ENCODE results near the gene F2R.
"Not testable (repeated sequence)": the region's sequence is repeated elsewhere in the genome, so short reads cannot be mapped to it uniquely, and the experiment has no call there.

The F2R gene

GRCh38 chr5:76720988-76721569 lies 5.2 kb downstream of the F2R start:
- no peak for DNase-seq

DNA sequence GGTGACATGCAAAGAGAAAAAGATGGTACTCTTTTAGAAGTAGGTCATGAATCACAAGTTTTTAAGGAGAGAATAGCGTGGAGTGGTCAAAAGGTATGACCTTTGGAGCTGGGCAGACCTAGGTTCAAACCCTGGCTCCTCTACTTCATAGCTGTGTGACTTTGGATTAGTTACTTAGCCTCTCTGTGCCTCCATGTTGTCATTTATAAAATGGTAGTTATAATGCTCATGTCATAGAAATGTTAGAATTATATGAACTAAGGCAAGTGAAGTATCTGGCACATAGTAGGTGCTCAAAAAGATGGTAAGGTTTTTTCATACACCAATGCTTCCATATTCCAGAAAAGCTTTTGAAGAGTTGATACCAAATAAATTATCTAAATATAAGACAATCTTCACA lies 7.3 kb downstream of the F2R start:
- DNase-seq, result no peak

DNA sequence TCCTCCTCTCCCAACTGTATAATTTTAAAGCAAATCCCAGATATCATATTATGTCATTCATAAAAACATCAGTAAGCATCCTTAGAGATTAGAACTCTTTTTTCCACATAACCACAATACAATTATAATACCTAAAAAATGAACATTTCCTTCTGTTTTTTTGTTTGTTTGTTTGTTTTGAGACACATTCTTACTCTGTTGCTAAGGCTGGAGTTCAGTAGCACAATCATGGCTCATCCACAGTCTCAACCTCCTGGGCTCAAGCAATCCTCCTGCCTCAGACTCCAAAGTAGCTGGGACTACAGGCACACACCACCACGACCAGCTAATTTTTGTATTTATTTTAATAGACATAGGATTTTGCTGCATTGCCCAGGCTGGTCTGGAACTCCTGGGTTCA lies 8.0 kb downstream of the F2R start:
- DNase-seq, result no peak

DNA sequence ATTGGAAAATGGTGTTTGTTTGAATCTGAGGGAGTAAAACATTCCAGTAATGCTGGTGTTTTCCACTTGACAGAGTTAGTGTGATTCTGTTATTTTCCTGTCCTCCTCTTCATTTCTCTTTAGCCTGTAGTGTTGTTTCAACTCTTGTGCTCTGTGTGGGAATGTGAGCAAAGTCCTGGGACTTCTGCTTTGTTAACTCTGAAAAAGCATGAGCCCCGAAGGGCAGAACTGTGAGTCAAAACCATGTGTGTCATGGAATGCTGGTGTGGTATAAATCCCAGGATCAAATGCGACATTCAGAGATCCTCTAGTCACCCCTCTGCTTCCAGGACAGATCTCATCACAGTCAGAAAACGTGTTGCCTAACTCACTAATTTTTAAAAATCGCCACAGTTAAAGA lies 8.9 kb downstream of the F2R start:
- DNase-seq, result no peak

DNA sequence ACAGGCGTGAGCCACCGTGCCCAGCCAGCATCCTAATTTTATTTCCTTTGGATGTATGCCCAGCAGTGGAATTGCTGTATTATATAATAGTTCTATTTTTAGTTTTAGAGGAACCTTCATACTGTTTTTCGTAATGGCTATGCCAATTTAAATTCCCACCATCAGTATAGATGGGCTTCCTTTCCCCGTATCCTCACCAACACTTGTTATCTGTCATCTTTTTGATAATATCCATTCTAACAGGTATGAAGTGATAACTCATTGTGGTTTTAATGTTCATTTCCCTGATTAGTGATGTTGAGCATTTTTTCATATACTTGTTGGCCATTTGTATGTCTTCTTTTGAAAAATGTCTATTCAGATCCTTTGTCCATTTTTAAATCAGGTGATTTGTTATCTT lies 13.0 kb downstream of the F2R start:
- DNase-seq, result no peak

GRCh38 chr5:76729373-76730290 lies 13.7 kb downstream of the F2R start:
- no peak for DNase-seq

- DNase-seq, result no peak
Measured at GRCh38 chr5:76732405-76733048, 16.6 kb downstream of the F2R start.

GRCh38 chr5:76733049-76733417 lies 17.1 kb downstream of the F2R start:
- DNase-seq, result no peak

- DNase-seq, result no peak
Measured at GRCh38 chr5:76735762-76736545, 20.0 kb downstream of the F2R start.

- no peak for DNase-seq
Measured at GRCh38 chr5:76736679-76737556, 21.0 kb downstream of the F2R start.

DNA sequence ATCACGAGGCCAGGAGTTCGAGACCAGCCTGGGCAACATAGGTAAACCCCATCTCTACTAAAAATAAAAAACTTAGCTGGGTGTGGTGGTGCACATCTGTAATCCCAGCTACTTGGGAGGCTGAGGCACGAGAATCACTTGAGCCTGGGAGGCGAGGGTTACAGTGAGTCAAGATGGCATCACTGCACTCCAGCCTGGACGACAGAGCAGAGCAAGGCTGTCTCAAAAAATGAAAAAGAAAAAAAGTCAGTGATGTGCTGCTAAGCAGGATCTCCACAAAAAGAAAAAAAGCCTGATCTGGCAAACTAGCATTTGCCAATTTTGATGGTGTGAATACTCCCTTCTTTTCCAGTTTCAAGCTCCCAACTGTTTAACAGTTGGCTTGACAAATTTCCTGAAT lies 21.9 kb downstream of the F2R start:
- no peak for DNase-seq

- not testable (repeated sequence) for DNase-seq
Measured at GRCh38 chr5:76741506-76741905, 25.6 kb downstream of the F2R start.

DNA sequence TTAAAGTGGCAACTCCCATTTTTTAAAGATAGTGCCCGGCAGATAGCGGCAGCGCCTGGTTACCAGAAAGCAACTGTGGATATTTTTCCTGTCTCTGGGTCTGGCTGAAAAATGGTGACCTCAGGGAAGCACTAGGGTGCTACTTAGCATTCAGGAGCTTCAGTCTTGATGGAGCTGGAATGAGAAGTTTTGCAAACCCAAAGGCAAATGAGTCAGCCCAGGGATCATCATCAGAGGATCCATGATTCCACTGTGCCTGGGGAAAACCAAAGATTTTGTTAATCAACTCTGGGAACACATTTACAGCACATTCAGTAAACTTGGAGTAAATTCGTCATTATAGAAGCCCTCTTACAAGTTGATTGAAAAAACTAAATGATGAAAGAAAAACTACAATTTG lies 26.7 kb downstream of the F2R start:
- DNase-seq, result no peak

- DNase-seq, result no peak
Measured at GRCh38 chr5:76744632-76745031, 28.7 kb downstream of the F2R start.

- no peak for DNase-seq
Measured at GRCh38 chr5:76745670-76746069, 29.7 kb downstream of the F2R start.

GRCh38 chr5:76746677-76747076 lies 30.8 kb downstream of the F2R start:
- no peak for DNase-seq

DNA sequence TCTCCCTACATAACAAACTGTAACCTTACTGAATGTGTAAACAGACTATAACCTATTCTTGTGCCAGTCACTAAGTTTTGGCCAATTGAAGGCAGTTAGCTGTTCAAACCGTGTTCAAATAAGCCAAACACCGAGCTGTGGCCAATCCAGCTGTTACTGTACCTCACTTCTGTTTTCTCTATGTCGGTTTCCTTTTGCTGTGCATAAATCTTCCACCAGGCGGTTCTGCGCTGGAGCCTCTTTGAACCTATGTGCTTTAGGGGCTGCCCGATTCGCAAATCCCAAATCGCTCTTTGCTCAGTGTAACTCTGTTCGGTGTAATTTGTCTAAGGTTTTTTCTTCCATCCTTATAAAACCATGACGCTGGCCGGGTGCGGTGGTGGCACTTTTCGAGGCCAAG lies 31.8 kb downstream of the F2R start:
- DNase-seq, result no peak

DNA sequence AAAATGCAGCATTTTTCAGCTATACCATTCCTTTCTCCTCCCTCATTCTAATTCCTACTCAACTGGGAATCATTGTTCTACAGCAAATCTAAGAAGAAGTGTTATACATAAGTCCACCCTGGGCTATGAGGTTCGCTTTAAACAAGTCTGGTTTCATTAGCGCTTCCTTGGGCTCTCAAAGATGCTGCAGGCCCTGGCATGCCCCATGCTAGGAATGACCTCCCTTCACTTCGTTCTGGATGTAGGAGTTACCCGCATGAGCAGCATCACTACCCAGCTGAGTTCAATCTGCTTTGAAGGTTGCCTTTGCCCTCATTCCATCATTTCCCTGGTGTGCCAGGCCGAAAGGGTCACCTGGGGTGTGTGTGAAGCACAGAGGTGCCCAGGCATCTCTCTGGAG lies 35.4 kb downstream of the F2R start:
- DNase-seq, result no peak

GRCh38 chr5:76754668-76755078 lies 38.7 kb downstream of the F2R start:
- no peak for DNase-seq

DNA sequence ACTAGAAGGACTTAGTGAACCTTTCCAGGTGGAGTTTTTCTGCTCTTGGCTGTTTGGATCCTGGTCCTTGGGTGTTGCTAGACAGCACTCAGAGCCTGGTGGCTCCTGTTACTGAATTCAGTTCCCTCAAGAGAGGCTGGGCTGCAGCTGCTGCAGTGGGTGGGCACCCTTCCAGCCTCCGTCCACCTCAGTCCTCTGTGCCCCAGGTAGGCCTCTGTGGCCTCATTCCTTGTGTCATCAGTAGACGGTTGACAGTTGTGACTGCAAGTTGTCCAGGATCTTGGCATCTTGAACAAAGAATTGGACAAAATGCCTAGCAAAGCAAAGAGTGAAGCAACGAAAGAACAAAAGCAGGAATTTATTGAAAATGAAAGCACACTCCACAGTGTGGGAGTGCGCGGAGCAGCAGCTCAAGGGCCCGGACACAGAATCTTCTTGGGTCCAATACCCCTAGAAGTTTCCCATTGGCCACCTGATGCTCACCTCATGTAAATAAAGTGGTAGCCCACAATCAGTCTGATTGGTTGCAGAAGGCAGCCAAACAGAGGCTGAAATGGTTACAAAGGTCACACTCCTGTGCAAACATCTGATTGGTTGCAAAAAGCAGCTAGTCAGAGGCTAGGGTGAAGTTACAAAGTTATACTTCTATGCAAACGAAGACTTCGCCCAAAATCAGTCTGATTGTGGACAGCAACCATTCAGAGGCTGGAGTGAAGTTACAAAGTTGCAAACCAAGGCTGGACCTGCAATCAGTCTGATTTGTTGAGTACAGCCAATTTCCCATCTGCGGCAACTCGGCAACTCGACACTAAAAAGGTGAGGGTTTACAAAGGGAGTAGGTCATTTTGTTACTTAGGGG lies 40.1 kb downstream of the F2R start:
- DNase-seq, result no peak

GRCh38 chr5:76757049-76757448 lies 41.1 kb downstream of the F2R start:
- no peak for DNase-seq
